ENCODE measurements around the gene SLC6A9. TPM values are rescaled to one million over a fixed set of nuclear protein-coding genes. Genes with fewer than 3 reads are reported as not detected.

The SLC6A9 gene
- total RNA-seq, 6 donors from 2014 or later: 5.6 to 23.1 (median 19.5) TPM

DNA sequence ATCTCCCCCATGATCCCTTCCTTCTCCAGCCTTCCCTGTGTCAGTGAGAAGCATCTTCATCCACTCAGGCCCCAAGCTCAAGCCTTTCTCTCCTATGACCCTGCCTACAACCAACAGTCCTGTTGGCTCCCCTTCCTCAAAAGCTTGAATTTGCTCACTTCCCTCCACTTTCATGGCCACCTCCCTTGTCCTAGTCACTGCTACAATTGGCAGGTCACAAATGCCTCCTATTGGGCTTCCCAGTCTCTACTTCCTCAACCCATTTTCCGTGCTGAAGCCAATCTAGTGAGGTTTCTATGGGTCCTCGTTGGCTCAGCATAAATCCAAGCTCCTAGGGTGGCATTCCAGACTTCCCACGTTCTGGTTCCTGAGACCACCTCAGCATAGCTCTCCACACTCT lies 40.2 kb upstream of the SLC6A9 start:
- ATAC-seq (ENCODE audit: low FRiP score in 2 of 2) (no peak), DNase-seq (no peak)
- Histone ChIP-seq H3K36me3 (no peaks in the 10 kb centered on the region), H3K4me1 (peaks cover 7 to 18% (median 12%) of the 10 kb centered on the region in 4 donors), H3K4me3 (no peak overlapping the region), H3K27me3 (no peaks in the 10 kb centered on the region), H3K27ac (no peak overlapping the region), H3K9me3 (no peaks in the 10 kb centered on the region)
- TF ChIP-seq POLR2A (IDR thresholded peaks at IDR 0.05) (no peak), EP300 (IDR thresholded peaks at IDR 0.05) (no peak), POLR2AphosphoS5 (IDR thresholded peaks at IDR 0.05) (no peak)
- TF ChIP-seq, protein P1, sequence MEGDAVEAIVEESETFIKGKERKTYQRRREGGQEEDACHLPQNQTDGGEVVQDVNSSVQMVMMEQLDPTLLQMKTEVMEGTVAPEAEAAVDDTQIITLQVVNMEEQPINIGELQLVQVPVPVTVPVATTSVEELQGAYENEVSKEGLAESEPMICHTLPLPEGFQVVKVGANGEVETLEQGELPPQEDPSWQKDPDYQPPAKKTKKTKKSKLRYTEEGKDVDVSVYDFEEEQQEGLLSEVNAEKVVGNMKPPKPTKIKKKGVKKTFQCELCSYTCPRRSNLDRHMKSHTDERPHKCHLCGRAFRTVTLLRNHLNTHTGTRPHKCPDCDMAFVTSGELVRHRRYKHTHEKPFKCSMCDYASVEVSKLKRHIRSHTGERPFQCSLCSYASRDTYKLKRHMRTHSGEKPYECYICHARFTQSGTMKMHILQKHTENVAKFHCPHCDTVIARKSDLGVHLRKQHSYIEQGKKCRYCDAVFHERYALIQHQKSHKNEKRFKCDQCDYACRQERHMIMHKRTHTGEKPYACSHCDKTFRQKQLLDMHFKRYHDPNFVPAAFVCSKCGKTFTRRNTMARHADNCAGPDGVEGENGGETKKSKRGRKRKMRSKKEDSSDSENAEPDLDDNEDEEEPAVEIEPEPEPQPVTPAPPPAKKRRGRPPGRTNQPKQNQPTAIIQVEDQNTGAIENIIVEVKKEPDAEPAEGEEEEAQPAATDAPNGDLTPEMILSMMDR (IDR thresholded peaks at IDR 0.05): no peak
- WGBS, 2 donors: 48 to 73% methylated on average over 3 of the region's 3 CpGs

DNA sequence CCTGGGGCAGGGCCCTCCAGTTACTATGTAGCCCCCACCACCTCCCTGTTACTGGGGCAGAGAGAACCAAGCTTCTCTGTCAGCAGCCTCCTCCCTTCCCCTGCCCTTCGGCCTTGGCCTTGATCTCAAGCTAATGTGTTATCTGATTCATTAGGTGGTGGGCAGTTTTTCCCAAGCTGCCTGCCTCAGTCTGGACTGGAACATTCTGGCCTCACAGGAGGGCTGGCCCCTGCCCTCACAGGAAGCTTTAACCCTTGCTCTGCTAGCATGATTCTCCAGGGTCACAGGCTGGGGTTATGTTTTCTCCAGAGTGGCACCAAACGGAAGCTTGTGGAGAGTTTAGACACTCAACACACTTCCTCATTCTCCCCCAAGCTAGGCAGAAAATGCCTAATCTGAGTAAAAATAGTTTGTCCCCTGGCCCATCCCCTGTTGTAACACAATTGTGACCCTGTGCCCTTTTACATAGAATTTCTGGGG lies 37.2 kb upstream of the SLC6A9 start:
- Histone ChIP-seq H3K27me3 (no peaks in the 10 kb centered on the region), H3K4me1 (peaks cover 7 to 18% (median 12%) of the 10 kb centered on the region in 4 donors), H3K9me3 (no peaks in the 10 kb centered on the region), H3K4me3 (no peak overlapping the region), H3K36me3 (no peaks in the 10 kb centered on the region), H3K27ac (peak overlapping the region; percentile 54 to 75 (median 70))
- DNase-seq (peak in 1 of 2 donors; percentile 42), ATAC-seq (ENCODE audit: low FRiP score in 2 of 2) (peak; percentile 61 to 72)
- WGBS, 2 donors: 41 to 46% methylated on average over 2 of the region's 2 CpGs
- TF ChIP-seq EP300 (IDR thresholded peaks at IDR 0.05) (peak in 3 of 4 donors; percentile 37 to 88 (median 83)), POLR2AphosphoS5 (IDR thresholded peaks at IDR 0.05) (peak; percentile 46 to 72), POLR2A (IDR thresholded peaks at IDR 0.05) (no peak)
- TF ChIP-seq, protein P1 (IDR thresholded peaks at IDR 0.05): no peak

GRCh38 chr1:44067266-44068250 lies 36.3 kb upstream of the SLC6A9 start:
- Histone ChIP-seq H3K36me3 (no peaks in the 10 kb centered on the region), H3K4me1 (peaks cover 7 to 18% (median 12%) of the 10 kb centered on the region in 4 donors), H3K9me3 (no peaks in the 10 kb centered on the region), H3K27ac (peak overlapping the region; percentile 54 to 75 (median 70)), H3K27me3 (no peaks in the 10 kb centered on the region), H3K4me3 (no peak overlapping the region)
- TF ChIP-seq, protein P1 (IDR thresholded peaks at IDR 0.05): no peak
- no peak for TF ChIP-seq EP300 (IDR thresholded peaks at IDR 0.05)
- no peak for TF ChIP-seq POLR2AphosphoS5 (IDR thresholded peaks at IDR 0.05)
- TF ChIP-seq POLR2A (IDR thresholded peaks at IDR 0.05): no peak
- DNase-seq: no peak
- ATAC-seq (ENCODE audit: low FRiP score in 2 of 2): peak in 1 of 2 donors; percentile 72
- 44 to 62% methylated on average over 6 of the region's 6 CpGs for WGBS, 2 donors

GRCh38 chr1:44062656-44063179 lies 31.5 kb upstream of the SLC6A9 start:
- Histone ChIP-seq H3K9me3 (no peaks in the 10 kb centered on the region), H3K36me3 (no peaks in the 10 kb centered on the region), H3K27me3 (no peaks in the 10 kb centered on the region), H3K4me1 (peaks cover 0 to 4% (median 4%) of the 10 kb centered on the region in 4 donors), H3K4me3 (no peak overlapping the region), H3K27ac (no peak overlapping the region)
- TF ChIP-seq EP300 (IDR thresholded peaks at IDR 0.05) (no peak), POLR2A (IDR thresholded peaks at IDR 0.05) (no peak), POLR2AphosphoS5 (IDR thresholded peaks at IDR 0.05) (no peak)
- TF ChIP-seq, protein P1 (IDR thresholded peaks at IDR 0.05): no peak
- ATAC-seq (ENCODE audit: low FRiP score in 2 of 2) (no peak), DNase-seq (no peak)
- 79 to 85% methylated on average over 5 of the region's 5 CpGs for WGBS, 2 donors

Data from upper lobe of left lung (tissue), 6 donors.